GM18511 (cell line): ENCODE data around the gene VWC2L.

Source experiments
- ATAC-seq: cut with Tn5 transposase; IDR thresholded peaks from one replicate; pipeline ENCODE4 v1.9.1; 2021; ENCODE audit warnings: mild to moderate bottlenecking, moderate library complexity; ENCODE audit not compliant: unreplicated experiment

The VWC2L gene

DNA sequence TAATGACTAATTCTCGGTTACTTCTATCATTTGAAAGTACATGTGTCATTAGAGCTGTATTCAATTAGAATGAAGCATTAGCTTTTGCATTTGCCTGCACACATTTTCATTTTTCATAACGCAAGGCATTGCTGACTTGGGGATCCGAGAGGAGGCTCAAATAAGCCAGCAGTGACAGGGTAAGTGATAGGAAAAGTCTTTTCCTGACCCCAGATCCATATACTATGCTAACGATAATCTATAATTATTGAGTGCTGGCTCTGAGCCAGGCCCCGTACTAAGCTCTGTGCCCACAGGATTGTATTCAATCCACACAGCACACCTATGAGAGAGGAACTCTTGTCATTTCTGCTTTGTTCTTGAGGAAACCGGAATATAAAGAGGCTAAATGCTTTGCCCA lies 168.2 kb downstream of the VWC2L start:
- ATAC-seq: no peak

DNA sequence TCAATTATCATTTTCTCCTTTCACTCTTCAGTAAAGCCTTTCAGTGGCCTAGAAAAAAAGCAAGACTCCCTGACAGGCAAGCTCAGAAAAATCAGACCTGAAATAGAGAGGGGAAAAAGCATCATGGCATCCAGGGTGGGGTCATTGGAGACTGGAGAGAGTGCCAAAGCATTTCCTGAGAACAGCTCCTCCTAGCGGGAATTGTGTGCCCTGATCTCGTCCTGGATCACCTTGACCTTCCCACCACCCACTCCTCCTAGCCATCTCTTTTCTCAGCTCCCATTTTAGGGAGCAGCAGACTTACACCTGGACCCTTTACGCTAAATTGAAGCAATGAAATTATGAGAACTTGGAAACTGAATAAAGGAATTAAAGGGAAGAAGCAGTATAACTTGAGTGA lies 176.6 kb downstream of the VWC2L start:
- no peak for ATAC-seq

DNA sequence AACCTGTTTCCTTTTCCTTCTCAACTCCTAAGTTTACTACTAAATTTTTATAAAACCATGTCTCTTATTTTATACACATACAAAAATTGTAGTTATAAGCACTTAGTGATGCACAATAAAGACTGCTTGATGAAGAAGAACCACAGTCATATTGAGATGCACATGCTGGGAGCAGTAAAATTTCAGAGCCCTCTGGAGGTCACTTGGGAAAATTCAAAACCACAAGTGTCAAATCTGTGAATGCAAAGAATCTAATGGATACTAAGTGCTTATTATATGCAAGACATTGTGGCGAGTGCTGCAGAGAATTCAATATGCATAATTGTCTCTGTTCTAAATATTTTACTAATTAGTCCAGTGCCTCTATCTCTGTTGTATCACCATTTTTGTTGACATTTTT lies 180.5 kb downstream of the VWC2L start:
- no peak for ATAC-seq

DNA sequence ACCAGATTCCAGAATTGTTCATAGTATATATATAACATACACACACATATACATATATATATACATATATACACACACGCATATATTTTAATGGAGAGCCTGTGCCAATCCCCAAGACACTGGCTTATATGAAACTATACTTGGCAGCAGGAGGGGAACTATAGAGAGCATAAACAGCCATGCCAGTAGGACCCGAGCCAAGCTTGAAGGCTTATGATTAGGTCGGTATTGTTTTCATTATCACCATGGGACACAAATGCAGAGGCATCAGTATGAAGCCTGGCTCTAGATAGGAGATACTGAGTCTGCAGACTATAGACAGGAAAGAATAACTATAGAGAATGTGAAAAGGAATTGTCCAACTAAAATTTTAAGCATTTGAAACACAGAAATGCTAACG lies 181.2 kb downstream of the VWC2L start:
- no peak for ATAC-seq

DNA sequence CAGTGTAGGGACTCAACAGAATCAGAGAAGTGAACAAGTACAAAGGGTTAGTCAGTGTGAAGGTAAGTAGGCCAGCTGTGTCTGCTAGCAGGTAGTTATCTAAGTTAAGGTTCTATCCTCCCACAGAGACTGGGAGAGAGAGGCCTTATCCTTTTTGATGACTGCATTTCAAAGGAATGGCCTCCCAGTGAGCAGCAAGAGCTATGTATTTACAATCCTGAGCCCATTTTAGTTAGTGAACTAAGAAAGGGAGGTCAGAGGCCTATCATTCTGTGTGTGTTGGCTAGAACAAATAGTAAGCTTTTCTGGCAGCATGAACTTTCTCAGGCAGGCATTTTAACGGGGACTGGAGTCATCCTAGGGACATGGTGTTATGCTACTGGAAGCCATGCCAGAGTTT lies 182.9 kb downstream of the VWC2L start:
- ATAC-seq: no peak

DNA sequence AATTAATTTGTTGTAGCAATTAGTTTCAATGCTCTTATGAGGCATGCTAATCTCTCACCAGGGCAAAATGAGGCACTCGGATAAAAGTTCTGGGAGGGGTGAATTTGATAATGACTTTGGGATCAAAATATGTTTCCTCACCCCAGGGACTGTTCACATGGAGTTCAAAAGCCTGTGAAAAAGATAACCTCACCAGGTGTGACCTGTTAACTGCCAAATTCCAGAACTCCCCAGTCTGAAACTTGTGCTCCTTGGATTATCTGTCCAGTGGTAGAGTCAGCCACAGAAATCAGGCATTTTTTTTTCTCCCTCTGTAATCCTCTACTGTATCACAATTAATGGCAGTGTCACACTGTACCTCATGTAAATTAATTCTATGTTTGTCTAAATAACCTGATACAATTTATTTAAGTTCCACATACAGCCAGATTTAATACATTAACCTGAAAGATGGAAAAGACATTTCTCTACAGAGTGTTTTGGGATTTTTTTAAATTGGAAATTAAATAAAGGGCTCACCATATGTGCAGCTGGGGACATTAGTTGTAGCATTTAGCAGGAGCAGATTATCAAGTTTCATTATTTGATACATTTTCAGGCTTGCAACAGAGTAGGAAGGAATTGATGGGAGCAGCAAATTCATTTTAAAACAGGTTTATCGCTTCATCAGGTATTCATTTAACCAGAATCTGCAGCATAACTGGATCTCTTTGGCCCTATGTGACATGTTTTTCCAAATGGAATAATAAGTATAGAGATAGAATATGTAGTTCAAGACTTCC lies 191.2 kb downstream of the VWC2L start:
- ATAC-seq: no peak

DNA sequence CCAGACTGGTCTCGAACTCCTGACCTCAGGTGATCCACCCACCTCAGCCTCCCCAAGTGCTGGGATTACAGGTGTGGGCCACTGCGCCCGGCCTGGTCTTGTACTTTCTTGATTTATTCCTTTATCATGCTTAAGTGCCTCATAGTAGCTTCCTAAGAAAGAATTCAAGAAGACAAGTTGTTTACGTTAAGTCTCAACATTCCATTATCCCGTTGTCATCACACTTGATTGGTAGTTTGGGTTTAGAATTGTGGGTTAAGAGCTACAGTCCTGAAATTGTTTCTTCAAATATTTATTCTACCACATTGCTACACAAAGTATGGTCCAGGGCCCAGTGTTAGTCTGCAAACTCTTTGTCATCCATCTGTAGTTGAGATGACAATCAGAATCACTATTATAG lies 194.0 kb downstream of the VWC2L start:
- no peak for ATAC-seq

DNA sequence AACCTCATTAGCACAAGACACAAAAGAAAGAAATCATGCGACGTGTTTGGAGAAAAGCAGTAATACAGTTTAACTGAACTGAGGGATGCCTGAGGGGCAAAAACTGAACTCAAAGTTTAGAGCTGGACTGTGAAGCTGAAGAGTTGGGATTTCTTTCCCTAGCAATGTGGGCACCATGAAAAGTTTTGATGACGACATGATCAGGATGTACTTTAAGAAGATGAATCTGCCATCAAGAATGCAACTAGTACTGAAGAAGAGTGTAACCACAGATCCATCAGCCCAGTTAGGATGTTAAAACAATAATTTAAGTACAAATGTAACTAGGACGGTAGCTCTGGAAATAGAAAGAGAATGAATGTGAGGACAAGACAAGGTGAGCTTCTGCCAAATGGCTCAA lies 196.2 kb downstream of the VWC2L start:
- no peak for ATAC-seq

DNA sequence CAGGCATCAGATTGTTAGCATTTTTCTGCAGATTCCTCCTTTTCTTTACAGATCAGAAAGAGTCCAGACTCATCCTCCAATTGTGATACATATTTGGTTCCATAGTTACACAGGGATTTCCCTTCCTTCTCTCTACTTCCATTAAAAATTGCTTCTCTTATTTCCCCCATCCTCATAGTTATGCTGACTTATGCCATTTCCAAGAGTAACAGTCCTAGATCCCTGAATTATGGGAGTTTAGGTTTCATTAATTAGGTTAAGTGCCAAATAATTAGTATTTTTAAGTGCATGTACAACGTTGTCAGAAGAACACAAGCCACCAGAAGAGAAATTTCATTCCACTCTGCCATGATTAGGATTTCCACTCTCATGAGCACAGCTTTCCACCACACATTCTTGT lies 200.2 kb downstream of the VWC2L start:
- no peak for ATAC-seq

DNA sequence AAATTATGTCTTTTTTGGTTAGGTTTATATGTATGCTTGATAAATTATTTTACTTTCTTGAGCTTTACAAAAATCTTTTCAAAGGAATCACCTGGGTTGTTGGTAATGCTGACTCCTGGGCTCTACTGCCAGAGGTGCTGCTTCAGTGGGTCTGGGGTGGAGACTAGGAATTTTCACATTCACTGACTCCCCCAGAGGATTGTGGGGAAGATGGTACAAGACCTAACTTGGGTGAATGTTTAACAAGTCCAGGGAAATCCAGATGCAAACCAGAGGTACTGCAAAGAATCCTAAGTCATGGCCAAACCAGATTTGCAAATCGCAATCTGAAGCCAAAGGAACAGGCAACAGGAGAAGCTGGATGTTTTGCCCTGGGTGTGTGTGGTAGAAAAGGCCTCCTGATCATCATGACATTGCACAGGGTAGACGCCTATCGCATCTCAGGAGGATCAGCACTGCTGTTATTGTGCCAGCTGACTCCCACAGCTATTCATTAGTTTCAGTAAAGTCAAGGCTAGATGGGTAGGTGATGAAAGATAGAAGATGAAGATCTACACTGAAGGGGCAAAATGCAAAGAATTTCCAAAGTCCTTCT lies 213.4 kb downstream of the VWC2L start:
- ATAC-seq: no peak

DNA sequence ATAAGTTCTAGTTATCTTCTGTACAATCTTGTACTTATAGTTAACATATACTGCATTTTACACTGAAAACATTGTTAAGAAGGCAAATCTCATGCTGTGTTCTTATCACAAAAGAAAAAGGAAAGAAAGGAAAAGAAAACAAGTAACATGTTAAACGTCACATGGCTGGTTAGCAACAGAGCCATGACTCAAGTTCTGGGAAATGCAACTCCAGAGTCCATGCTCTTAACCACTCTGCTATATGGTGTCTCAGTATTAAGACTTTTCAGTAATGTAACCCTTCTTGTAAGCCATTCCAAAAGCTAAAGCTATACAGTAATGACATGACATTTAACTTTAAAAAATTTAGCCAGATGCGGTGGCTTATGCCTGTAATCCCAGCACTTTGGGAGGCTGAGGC lies 217.2 kb downstream of the VWC2L start:
- ATAC-seq: no peak
